GM18517 (cell line): ENCODE measurements around the gene FMN2.

ENCODE experiments used
- ATAC-seq: cut with Tn5 transposase; IDR thresholded peaks from one replicate; pipeline ENCODE4 v1.9.1; 2021; ENCODE audit warnings: mild to moderate bottlenecking, moderate library complexity; ENCODE audit not compliant: unreplicated experiment

Gene FMN2

DNA sequence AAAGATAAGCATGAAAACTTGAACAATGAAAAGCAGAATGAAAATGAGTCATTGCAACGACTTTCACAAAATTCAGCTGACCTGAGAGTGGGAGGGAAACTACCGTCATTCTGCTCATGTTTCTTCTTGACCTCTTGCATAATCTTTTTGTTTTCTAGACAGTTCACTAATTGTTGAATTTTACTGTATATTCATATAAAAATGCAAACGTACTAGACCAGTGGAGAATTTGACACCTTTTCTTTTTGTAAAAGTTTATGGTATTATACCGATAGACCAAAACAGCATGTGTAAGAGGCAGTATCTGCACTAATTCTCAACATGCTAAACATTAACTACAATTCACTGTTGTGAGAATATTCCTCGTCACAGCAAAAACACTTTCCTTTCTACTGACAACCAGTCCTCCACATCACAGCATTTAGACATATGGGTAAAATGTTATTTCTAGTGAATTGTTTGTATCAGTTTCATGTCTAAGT is 382.5 kb downstream of the FMN2 start:
- ATAC-seq = peak; percentile 70

DNA sequence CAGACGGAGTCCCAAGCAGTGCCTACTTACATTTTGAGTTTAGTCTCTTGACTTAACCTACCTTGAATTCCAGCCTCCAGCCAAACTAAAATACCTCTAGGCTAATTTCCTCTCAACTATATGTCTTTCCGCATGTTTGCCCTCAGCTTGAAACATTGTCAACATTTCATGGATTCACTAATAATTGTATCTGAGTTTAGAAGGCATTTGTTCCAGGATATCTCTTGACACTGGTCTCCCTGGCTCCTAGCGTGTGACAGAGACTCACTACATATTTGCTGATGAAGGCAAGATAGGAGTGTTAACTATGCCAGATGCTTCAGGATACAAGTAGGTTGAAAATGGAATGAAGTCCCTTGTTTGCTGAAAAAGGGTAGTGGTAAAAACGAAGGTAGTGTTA is 384.1 kb downstream of the FMN2 start:
- no peak for ATAC-seq

- no peak for ATAC-seq
Observed at GRCh38 chr1:240478536-240478935, 386.9 kb downstream of the FMN2 start.

DNA sequence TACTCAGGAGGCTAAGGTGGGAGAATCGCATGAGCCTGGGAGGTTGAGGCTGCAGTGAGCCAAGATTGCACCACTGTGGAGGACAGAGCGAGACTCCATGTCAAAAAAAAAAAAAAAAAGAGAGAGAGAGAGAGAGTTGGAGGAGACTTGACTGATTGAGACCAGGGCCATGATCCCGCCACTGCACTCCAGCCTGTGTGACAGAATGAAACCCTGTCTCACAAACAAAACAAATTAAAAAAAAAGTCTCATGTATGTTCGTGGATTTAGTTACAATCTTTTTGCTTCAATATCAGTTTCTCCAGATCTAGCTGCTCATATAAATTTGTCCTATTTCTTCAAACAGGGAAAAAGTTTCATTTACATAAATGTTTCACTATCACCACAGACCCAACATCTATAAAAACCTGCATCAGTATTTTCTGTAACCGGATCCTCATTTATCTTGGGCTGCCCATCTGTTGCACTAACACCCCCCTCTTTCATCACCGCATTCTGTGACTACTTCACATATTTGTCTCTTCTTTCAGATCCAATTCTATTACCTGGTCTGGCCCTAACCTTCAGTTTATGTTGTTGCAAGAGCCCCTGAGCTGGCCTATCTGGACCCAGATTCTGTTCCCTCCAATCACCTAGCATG is 393.2 kb downstream of the FMN2 start:
- ATAC-seq = no peak

GRCh38 chr1:240486611-240487010 is 394.9 kb downstream of the FMN2 start:
- no peak for ATAC-seq

DNA sequence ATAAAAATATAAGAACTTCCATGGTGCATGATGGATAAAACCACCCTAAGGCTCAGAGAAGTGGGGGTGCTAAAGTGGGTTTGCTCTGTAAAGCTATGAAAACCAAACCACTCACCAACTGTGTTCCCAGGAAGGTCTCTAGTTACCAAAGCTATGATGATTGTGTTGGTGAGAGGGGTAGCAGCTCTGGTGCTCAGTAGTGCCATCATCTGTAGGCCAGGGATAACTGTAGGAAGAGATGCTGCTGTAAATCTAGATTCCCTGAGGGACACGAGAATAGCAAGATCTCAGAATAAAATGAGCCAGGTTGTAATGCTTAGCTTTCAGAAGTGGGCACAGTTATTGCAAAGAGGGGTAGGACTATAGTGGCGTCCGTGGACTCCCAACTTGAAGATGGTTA is 395.8 kb downstream of the FMN2 start:
- no peak for ATAC-seq

GRCh38 chr1:240491156-240491555 is 399.5 kb downstream of the FMN2 start:
- ATAC-seq = no peak

GRCh38 chr1:240491796-240492195 is 400.1 kb downstream of the FMN2 start:
- ATAC-seq = no peak

DNA sequence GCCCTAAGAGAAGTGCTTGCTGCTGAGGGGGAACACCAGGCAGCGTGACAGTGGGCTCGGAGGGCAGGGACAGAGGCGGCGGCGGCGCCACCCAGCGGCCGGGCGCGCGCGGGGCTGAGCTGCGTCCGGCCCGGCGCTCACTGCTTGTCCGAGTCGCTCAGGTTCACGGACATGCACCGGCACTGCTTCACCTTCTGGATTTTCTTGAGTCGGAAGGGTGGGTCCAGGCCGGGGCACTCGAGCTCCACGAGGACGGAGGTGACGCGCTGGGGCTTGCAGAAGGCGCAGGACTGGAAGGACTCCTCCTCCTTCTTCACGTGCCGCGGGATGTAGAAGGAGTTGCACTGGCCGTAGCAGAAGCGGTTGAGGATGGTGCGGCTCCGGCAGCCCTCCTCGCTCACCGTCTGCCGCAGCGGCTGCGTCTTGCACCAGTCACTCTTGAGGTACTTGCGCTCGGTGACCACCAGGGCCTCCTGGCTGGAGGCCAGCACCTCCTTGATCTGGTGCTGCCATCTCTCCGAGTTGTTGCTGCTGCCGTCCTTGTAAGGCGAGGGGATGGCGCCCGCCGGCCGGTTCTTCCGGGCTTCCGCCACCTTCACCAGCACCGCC is 401.3 kb downstream of the FMN2 start:
- ATAC-seq = no peak

GRCh38 chr1:240495601-240496000 is 403.9 kb downstream of the FMN2 start:
- ATAC-seq = no peak

DNA sequence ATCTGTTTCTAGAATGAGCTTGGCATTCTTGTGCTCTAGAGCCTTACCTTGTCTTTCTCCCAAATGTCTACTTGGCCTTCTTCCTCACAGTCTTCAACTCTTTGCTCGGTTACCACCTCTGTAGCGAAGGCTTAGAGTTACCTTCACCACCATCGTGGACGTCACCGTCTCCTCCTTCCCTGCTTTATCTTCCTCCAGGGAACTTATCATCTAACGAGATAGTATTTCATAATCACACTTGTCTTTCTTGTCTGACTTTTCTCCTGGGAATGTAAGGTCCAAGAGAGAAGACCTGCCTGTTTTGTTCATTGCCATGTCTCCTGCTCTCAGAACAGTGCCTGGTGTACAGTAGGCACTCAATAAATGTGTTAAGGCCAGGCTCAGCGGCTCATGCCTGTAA is 404.7 kb downstream of the FMN2 start:
- ATAC-seq = no peak

DNA sequence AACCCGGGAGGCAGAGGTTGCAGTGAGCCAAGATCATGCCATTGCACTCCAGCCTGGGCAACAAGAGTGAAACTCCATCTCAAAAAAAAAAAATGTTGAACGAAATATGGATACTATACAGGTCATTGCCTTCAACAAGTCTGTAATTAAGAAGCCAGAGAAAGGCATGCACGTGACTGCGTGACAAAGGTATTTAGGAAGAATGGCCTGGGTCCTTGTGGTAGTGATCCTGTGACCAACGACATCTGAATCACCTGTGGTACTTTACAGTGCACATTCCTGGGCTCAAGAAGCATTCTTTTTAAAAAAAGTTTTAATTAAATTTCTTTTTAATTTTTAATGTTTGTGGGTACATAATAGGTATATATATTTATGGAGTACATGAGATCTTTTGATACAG is 405.3 kb downstream of the FMN2 start:
- no peak for ATAC-seq

DNA sequence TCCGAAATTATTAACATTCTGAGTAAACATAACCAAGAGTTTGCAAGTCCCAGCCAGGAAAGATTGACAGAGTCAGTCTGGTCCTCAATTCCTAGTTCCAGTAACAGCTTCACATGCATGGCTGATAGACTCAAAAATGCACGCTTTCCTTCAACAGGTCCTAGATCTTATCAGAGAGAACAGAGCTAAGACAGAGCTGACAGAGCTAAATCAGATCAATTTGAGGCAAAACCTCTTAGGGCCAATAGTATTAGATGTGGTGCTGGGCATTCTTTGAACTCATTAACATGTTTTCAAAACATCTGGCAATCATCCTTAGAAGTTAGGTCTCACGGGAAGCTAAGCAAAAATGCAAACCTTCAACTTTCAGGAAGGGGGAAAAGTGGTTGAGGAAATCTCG is 406.2 kb downstream of the FMN2 start:
- ATAC-seq = no peak

- no peak for ATAC-seq
Observed at GRCh38 chr1:240498335-240498734, 406.7 kb downstream of the FMN2 start.

DNA sequence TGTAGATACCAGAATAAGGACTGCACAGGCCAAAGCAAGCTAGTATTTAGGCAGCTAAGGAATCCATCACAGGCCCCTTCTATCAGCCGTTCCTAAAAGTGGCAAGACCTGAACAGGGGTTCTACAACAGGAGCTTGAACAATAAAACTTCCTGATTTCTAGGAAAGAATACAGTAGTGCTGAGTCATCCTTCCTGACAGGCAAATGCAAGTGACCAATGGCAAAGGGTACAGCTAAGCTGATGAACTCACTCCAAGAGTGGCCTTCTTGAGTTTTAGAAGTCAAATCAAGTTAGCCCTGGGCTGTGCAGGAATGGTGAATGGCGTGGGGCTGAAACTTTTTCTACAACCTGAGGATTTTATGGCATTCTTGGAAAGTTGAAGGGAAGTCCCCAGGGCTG is 407.3 kb downstream of the FMN2 start:
- no peak for ATAC-seq

- no peak for ATAC-seq
Observed at GRCh38 chr1:240500647-240501046, 409.0 kb downstream of the FMN2 start.

GRCh38 chr1:240501115-240501514 is 409.4 kb downstream of the FMN2 start:
- ATAC-seq = no peak

- ATAC-seq = no peak
Observed at GRCh38 chr1:240503036-240503435, 411.4 kb downstream of the FMN2 start.

DNA sequence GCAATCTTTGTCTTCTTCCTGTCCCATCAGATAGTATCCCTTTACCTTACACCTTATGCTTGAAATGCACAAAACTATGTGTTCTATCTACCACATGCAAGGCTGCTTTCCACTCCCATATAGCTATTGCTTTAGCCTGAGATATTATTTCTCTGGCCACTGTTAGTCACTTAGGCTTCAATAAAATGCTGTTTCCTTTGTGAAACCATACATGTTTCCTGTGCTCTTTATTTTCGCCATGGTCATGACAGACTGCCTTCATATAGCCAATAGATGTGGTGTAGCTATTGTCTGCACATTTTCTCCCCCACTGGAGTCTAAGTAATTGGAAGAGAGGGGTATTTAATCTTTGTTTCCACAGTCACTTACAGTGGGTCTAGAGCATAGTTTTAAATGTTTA is 411.9 kb downstream of the FMN2 start:
- no peak for ATAC-seq

DNA sequence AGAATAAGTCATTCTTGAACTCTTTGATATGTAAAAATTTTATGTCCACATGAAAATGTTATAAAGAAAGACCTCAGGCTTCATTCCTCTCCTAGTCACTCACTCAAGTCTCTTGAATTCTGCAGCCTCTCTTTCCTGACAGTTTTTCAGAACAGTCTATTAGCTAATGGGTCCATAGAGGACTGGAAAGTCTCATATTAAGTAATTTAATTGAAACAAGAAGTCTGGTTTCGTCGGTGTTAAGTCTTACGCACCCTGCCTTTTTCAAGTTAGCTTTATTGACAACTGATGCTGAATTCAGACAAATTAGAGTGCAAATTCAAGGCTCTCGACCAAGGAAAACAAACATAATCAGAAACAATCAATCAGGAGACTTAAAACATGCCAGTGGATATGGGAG is 414.5 kb downstream of the FMN2 start:
- ATAC-seq = no peak

DNA sequence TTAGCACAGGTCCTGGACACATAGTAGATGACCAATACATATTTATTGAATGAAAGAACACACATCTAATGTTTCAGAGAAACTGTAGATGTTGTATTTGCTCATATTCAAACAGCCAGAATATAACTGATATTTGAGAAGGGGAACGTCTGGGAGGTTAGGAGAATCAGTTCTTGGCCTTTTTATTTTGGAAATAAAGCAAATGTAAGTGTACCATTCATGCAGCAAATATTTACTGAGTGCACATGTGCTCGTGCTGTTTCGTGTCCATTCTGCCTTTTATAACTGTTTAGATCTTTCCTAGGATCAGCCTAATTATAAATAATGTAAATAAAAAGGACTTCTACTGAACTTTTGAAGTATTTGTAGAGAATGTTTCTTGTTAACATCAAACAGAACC is 416.5 kb downstream of the FMN2 start:
- ATAC-seq = no peak

- ATAC-seq = no peak
Observed at GRCh38 chr1:240508950-240509349, 417.3 kb downstream of the FMN2 start.

- ATAC-seq = no peak
Observed at GRCh38 chr1:240511789-240512188, 420.1 kb downstream of the FMN2 start.
